Glutamatergic neuron (in vitro differentiated cells): Measurements from ENCODE around the gene GPR85. TPM values are rescaled to one million over a fixed set of nuclear protein-coding genes. Genes with fewer than 3 reads are reported as not detected.
"Not testable (repeated sequence)": the region's sequence is repeated elsewhere in the genome, so short reads cannot be mapped to it uniquely, and the experiment has no call there.

Experiments
- DNase-seq: peaks from one replicate; pipeline ENCODE4 v3.0.0; 2022
- H3K27ac Mint-ChIP-seq: one replicate; pipeline ENCODE4 v1.8.0; 2020; ENCODE audit warnings: mild to moderate bottlenecking, mixed read lengths, inconsistent platforms; ENCODE audit not compliant: unreplicated experiment
- H3K27me3 Mint-ChIP-seq: one replicate; pipeline ENCODE4 v1.8.0; 2020; ENCODE audit warnings: mild to moderate bottlenecking, moderate library complexity, mixed read lengths, inconsistent platforms; ENCODE audit not compliant: unreplicated experiment
- H3K36me3 Mint-ChIP-seq: one replicate; pipeline ENCODE4 v1.8.0; 2020; ENCODE audit warnings: mild to moderate bottlenecking, mixed read lengths, inconsistent platforms; ENCODE audit not compliant: unreplicated experiment
- H3K4me1 Mint-ChIP-seq: one replicate; pipeline ENCODE4 v1.8.0; 2020; ENCODE audit warnings: mild to moderate bottlenecking, low read depth, mixed read lengths, inconsistent platforms; ENCODE audit not compliant: unreplicated experiment
- H3K4me3 Mint-ChIP-seq: one replicate; pipeline ENCODE4 v1.8.0; 2020; ENCODE audit warnings: mild to moderate bottlenecking, mixed read lengths, inconsistent platforms; ENCODE audit not compliant: unreplicated experiment
- H3K9me3 Mint-ChIP-seq: one replicate; pipeline ENCODE4 v1.8.0; 2020; ENCODE audit warnings: mild to moderate bottlenecking, moderate library complexity, mixed read lengths, inconsistent platforms; ENCODE audit not compliant: unreplicated experiment
- CTCF ChIP-seq: fragments of 200-600 bp; sonication (generic); IDR thresholded peaks from one replicate; pipeline ENCODE4 v1.5.0; 2021; ENCODE audit not compliant: partially characterized antibody, unreplicated experiment
- total RNA-seq: library from RNA; stranded (reverse); fragmentation: NEBNext Ultra II Directional; extraction: Animal tissue kit (Norgen Biotek cat#: 25700); gene quantifications from one replicate; pipeline ENCODE4 v1.2.1, GENCODE V29; 2021; ENCODE audit not compliant: unreplicated experiment

Gene GPR85
- total RNA-seq, 1 donor from 2014 or later: 3.4 TPM

- Mint-ChIP-seq H3K9me3 (no peaks in the 10 kb centered on the region), H3K27ac (no peak overlapping the region)
- no peak for DNase-seq
Observed at GRCh38 chr7:113122744-113123143, 36.1 kb upstream of the GPR85 start.

DNA sequence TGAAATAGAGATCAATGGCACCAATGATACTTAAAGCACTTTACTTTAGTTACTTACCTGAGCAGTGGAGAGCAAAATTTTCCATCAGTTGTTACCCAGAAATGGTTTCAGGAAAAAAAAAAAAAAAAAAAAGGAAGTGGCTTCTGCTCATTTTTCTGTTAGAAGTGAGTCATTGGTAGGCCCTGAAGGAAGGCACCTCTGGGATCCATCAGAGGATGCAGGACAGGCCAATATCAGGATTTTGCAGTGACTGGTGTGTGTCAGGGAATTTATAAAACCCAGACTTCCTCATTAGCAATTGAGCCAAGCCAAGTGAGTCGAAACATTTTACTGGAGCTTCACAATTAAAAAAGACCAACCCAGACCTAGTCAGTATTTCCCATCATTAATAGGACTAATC, 34.0 kb upstream of the GPR85 start:
- Mint-ChIP-seq H3K36me3 (no peaks in the 10 kb centered on the region), H3K27ac (no peak overlapping the region), H3K4me3 (no peak overlapping the region), H3K9me3 (peaks cover 1% of the 10 kb centered on the region), H3K27me3 (no peaks in the 10 kb centered on the region), H3K4me1 (peaks cover 5% of the 10 kb centered on the region)
- DNase-seq: no peak
- no peak for TF ChIP-seq CTCF

More at GRCh38 chr7:113122744-113123143, 36.1 kb upstream of the GPR85 start:
- TF ChIP-seq CTCF: no peak
- peaks cover 1% of the 10 kb centered on the region for H3K4me1 Mint-ChIP-seq
- H3K36me3 Mint-ChIP-seq: no peaks in the 10 kb centered on the region
- no peak overlapping the region for H3K4me3 Mint-ChIP-seq
- no peaks in the 10 kb centered on the region for H3K27me3 Mint-ChIP-seq

DNA sequence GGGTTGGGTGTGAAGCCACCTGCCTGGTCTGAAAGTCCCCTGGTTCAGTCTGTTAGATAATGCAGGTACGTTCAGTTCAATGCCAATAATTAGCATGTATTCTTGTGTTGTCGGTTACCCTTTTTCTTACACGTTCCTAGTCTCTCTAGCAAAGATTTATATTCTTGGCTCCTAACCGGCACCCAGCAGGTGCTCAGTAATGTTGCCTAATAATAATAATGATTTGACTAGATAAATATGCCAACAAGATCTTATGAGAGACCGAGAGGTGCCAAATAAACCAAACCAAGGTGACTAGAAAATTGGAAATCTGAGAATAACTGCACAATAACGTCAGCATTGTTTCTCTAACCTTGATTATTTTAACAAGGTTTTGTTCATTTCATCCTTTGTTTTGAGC, 32.8 kb upstream of the GPR85 start:
- Mint-ChIP-seq H3K27me3 (no peaks in the 10 kb centered on the region), H3K27ac (no peak overlapping the region), H3K36me3 (no peaks in the 10 kb centered on the region), H3K4me3 (peak overlapping the region; percentile 92), H3K9me3 (peaks cover 1% of the 10 kb centered on the region), H3K4me1 (peaks cover 5% of the 10 kb centered on the region)
- TF ChIP-seq CTCF: no peak
- no peak for DNase-seq

GRCh38 chr7:113118074-113118959, 31.7 kb upstream of the GPR85 start, which contains the start of gene SMIM30:
TSS of gene SMIM30 (minus strand) at chr7:113118554. CDS start at chr7:113117578, 976 bp downstream.
- H3K4me1 Mint-ChIP-seq: peaks cover 5% of the 10 kb centered on the region
- H3K4me3 Mint-ChIP-seq: peak within 1 kb of the TSS; percentile 92
- no peaks in the 10 kb centered on the region for H3K27me3 Mint-ChIP-seq

DNA sequence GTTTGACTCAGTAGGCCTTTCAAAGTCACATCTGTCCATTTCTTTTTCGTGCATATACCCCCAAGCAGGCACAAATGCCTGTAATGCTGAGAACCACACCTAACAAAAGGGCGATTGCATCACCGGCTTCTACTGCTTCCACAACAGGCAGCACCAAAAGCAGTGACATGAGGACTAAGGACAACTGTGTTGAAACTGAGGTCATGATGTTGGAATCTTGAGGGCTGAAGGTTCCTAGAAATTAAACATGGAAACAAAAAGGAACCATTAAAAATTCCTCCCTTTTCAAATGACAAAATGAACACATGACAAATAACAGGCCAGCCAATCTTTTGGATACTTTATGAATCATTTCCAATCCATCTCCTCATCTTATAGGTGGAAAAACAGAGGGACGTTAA, 30.7 kb upstream of the GPR85 start:
- H3K9me3 Mint-ChIP-seq, DNase-seq, H3K36me3 Mint-ChIP-seq, H3K4me1 Mint-ChIP-seq, H3K27me3 Mint-ChIP-seq: not testable (repeated sequence)
- Mint-ChIP-seq H3K4me3 (peak overlapping the region; percentile 92), H3K27ac (peak overlapping the region; percentile 57)

More at GRCh38 chr7:113118074-113118959, 31.7 kb upstream of the GPR85 start, which contains the start of gene SMIM30:
- DNase-seq: peak; percentile 91
- H3K9me3 Mint-ChIP-seq: peaks cover 1% of the 10 kb centered on the region
- H3K36me3 Mint-ChIP-seq: no peaks in the 10 kb centered on the region
- H3K27ac Mint-ChIP-seq: peak within 1 kb of the TSS; percentile 57
- no peak for TF ChIP-seq CTCF
